ENCODE data around the gene CDH23. TPM values are rescaled to one million over a fixed set of nuclear protein-coding genes. Genes with fewer than 3 reads are reported as not detected.
A peak's percentile ranks its signal among the peaks of the same experiment; 100 is the strongest.

CDH23 gene
- total and polyA plus RNA-seq, 2 donors (not counting 1 experiment from before 2014, with no cell fraction given), result 0.01 to 0.17 TPM

DNA sequence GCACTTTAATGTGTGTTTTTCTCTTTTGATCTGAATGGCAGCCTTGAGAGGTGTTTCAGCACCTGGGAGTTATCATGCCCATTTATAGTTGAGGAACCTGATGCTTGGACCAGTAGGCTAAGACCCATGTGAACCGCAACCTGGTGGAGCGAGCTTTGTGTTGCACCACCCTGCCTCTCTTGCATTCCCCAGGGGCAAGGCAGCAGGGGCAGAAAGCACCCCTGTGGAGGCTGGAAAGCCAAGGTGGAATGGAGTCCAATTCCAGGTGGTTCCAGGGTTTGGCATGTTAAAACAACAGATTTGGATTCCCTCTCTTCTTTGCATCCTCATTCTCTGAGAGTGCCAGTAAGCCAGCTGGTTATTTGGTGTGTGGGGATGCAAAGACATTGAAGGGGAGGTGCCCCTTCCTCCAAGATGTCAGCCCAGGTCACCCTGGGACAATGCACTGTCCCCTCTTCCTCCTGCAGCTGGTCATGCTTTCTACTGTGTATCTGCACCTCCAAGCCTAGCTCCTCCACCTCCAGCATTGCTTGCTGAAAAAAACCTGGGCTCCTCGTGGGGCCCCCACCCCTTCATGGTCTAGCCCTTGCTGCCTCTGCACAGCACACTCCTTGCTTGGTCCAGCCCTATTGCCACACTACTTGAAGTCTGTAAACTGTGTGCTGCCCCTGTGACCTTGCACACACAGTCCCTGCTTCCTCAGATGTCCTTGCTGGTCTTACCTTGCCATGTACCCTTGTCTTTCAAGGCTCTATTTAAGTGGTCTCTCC lies 5.6 kb upstream of the CDH23 start:
- no peak overlapping the region for H3K27ac ChIP-seq (ENCODE audit: insufficient read depth, low read length)
- no peaks in the 10 kb centered on the region for H3K79me2 ChIP-seq (ENCODE audit: control insufficient read depth, insufficient read depth, low read length)
- TF ChIP-seq EZH2 (IDR thresholded peaks at IDR 0.05; ENCODE audit: low read length, missing control alignments), result peak; percentile 26
- TF ChIP-seq, protein P1, sequence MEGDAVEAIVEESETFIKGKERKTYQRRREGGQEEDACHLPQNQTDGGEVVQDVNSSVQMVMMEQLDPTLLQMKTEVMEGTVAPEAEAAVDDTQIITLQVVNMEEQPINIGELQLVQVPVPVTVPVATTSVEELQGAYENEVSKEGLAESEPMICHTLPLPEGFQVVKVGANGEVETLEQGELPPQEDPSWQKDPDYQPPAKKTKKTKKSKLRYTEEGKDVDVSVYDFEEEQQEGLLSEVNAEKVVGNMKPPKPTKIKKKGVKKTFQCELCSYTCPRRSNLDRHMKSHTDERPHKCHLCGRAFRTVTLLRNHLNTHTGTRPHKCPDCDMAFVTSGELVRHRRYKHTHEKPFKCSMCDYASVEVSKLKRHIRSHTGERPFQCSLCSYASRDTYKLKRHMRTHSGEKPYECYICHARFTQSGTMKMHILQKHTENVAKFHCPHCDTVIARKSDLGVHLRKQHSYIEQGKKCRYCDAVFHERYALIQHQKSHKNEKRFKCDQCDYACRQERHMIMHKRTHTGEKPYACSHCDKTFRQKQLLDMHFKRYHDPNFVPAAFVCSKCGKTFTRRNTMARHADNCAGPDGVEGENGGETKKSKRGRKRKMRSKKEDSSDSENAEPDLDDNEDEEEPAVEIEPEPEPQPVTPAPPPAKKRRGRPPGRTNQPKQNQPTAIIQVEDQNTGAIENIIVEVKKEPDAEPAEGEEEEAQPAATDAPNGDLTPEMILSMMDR (conservative IDR thresholded peaks at IDR 0.05 in 1 of 2, IDR thresholded peaks at IDR 0.05 in 1 of 2; ENCODE audit: low read depth in 1 of 2, low read length in 2 of 2), result no peak
- no peaks in the 10 kb centered on the region for H3K9me3 ChIP-seq (ENCODE audit: control insufficient read depth, insufficient read depth, low read depth, low read length)
- no peak overlapping the region for H3K9ac ChIP-seq (ENCODE audit: insufficient read depth, low read length)
- H4K20me1 ChIP-seq (ENCODE audit: control insufficient read depth, extremely low read depth, insufficient read depth, low read length), result no peaks in the 10 kb centered on the region
- no peak for DNase-seq (ENCODE audit: low read depth in 2 of 2)
- no peak overlapping the region for H3K4me3 ChIP-seq (replicated peaks in 1 of 4; ENCODE audit: control extremely low read depth in 1 of 4, insufficient read depth in 1 of 4, low read depth in 3 of 4, low read length in 4 of 4)
- no peak overlapping the region for H3K4me2 ChIP-seq (ENCODE audit: extremely low read depth, insufficient read depth, low read length)
- no peak overlapping the region for H2AFZ ChIP-seq (ENCODE audit: low read length)
- peaks cover 22% of the 10 kb centered on the region for H3K27me3 ChIP-seq (ENCODE audit: control insufficient read depth, insufficient read depth, low read length)
- H3K36me3 ChIP-seq (ENCODE audit: control insufficient read depth, insufficient read depth, low read length), result no peaks in the 10 kb centered on the region
- H3K4me1 ChIP-seq (ENCODE audit: control insufficient read depth, extremely low read depth, insufficient read depth, low read length), result no peaks in the 10 kb centered on the region

DNA sequence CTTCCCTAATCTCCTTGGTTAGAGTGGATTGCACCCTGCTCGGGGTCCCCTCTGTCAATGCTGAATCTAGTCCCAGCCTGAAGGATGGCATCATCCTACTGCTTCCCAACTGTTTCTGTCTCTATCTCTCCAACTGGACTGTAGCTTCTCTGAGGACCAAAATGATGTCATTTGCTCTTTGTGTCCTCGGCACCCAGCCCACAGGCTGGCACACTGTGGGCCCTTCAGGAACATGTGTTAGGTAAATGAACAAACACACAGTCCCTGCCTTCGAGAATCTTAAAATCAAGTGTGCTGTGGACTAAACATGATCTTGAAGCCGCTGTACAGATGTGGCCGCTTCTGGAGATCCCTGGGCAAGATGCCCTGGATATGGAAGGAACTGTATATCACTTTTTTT lies 5.0 kb upstream of the CDH23 start:
- DNase-seq (ENCODE audit: low read depth in 2 of 2), result no peak
- H3K27me3 ChIP-seq (ENCODE audit: control insufficient read depth, insufficient read depth, low read length), result peaks cover 26% of the 10 kb centered on the region
- H2AFZ ChIP-seq (ENCODE audit: low read length), result no peak overlapping the region
- H3K9me3 ChIP-seq (ENCODE audit: control insufficient read depth, insufficient read depth, low read depth, low read length), result no peaks in the 10 kb centered on the region
- H3K79me2 ChIP-seq (ENCODE audit: control insufficient read depth, insufficient read depth, low read length), result no peaks in the 10 kb centered on the region
- H3K4me2 ChIP-seq (ENCODE audit: extremely low read depth, insufficient read depth, low read length), result no peak overlapping the region
- H3K4me1 ChIP-seq (ENCODE audit: control insufficient read depth, extremely low read depth, insufficient read depth, low read length), result no peaks in the 10 kb centered on the region
- no peak overlapping the region for H3K9ac ChIP-seq (ENCODE audit: insufficient read depth, low read length)
- no peaks in the 10 kb centered on the region for H3K36me3 ChIP-seq (ENCODE audit: control insufficient read depth, insufficient read depth, low read length)
- H4K20me1 ChIP-seq (ENCODE audit: control insufficient read depth, extremely low read depth, insufficient read depth, low read length), result no peaks in the 10 kb centered on the region
- H3K4me3 ChIP-seq (replicated peaks in 1 of 4; ENCODE audit: control extremely low read depth in 1 of 4, insufficient read depth in 1 of 4, low read depth in 3 of 4, low read length in 4 of 4), result no peak overlapping the region
- no peak for TF ChIP-seq EZH2 (IDR thresholded peaks at IDR 0.05; ENCODE audit: low read length, missing control alignments)
- TF ChIP-seq, protein P1 (conservative IDR thresholded peaks at IDR 0.05 in 1 of 2, IDR thresholded peaks at IDR 0.05 in 1 of 2; ENCODE audit: low read depth in 1 of 2, low read length in 2 of 2), result no peak
- H3K27ac ChIP-seq (ENCODE audit: insufficient read depth, low read length), result no peak overlapping the region

- Histone ChIP-seq H3K9ac (ENCODE audit: insufficient read depth, low read length) (no peak overlapping the region), H3K4me3 (replicated peaks in 1 of 4; ENCODE audit: control extremely low read depth in 1 of 4, insufficient read depth in 1 of 4, low read depth in 3 of 4, low read length in 4 of 4) (no peak overlapping the region), H3K36me3 (ENCODE audit: control insufficient read depth, insufficient read depth, low read length) (no peaks in the 10 kb centered on the region), H3K9me3 (ENCODE audit: control insufficient read depth, insufficient read depth, low read depth, low read length) (no peaks in the 10 kb centered on the region), H3K27ac (ENCODE audit: insufficient read depth, low read length) (no peak overlapping the region), H3K4me2 (ENCODE audit: extremely low read depth, insufficient read depth, low read length) (no peak overlapping the region), H2AFZ (ENCODE audit: low read length) (no peak overlapping the region), H3K79me2 (ENCODE audit: control insufficient read depth, insufficient read depth, low read length) (no peaks in the 10 kb centered on the region), H4K20me1 (ENCODE audit: control insufficient read depth, extremely low read depth, insufficient read depth, low read length) (no peaks in the 10 kb centered on the region), H3K27me3 (ENCODE audit: control insufficient read depth, insufficient read depth, low read length) (peaks cover 31% of the 10 kb centered on the region), H3K4me1 (ENCODE audit: control insufficient read depth, extremely low read depth, insufficient read depth, low read length) (no peaks in the 10 kb centered on the region)
- no peak for TF ChIP-seq EZH2 (IDR thresholded peaks at IDR 0.05; ENCODE audit: low read length, missing control alignments)
- TF ChIP-seq, protein P1 (conservative IDR thresholded peaks at IDR 0.05 in 1 of 2, IDR thresholded peaks at IDR 0.05 in 1 of 2; ENCODE audit: low read depth in 1 of 2, low read length in 2 of 2), result no peak
- DNase-seq (ENCODE audit: low read depth in 2 of 2), result no peak
Observed at GRCh38 chr10:71392292-71392691, 4.4 kb upstream of the CDH23 start.

Measured in fibroblast of lung (primary cell).